Smooth muscle cell (in vitro differentiated cells): Measurements from ENCODE around the gene ZNF391. TPM values are rescaled to one million over a fixed set of nuclear protein-coding genes. Genes with fewer than 3 reads are reported as not detected.

ENCODE experiments used
- DNase-seq: peaks from one replicate; lab custom pipeline; 2025; ENCODE audit not compliant: unreplicated experiment; lab: John Stamatoyannopoulos, UW
- H2AFZ ChIP-seq: fragments of 200-600 bp; sonication (generic); 2 replicates; pipeline ENCODE4 v1.6.0; 2016; ENCODE audit warnings: antibody characterized with exemption, low read depth, mild to moderate bottlenecking
- H3F3A ChIP-seq: fragments of 200-600 bp; sonication (generic); 2 replicates; pipeline ENCODE4 v1.6.0; 2017; ENCODE audit warnings: antibody characterized with exemption, low read depth
- H3K27ac ChIP-seq: fragments of 200-600 bp; sonication (generic); 2 replicates; pipeline ENCODE4 v1.5.1; 2016; ENCODE audit warnings: low read depth, mild to moderate bottlenecking
- H3K27me3 ChIP-seq: fragments of 200-600 bp; sonication (generic); 2 replicates; pipeline ENCODE4 v1.6.1; 2016; ENCODE audit warnings: low read depth, mild to moderate bottlenecking
- H3K36me3 ChIP-seq: fragments of 200-600 bp; sonication (generic); 2 replicates; pipeline ENCODE4 v1.5.1; 2016; ENCODE audit warnings: low read depth
- H3K4me1 ChIP-seq: fragments of 200-600 bp; sonication (generic); 2 replicates; pipeline ENCODE4 v1.5.1; 2016; ENCODE audit warnings: low read depth
- H3K4me2 ChIP-seq: fragments of 200-600 bp; sonication (generic); 2 replicates; pipeline ENCODE4 v1.6.0; 2016; ENCODE audit warnings: mild to moderate bottlenecking
- H3K4me3 ChIP-seq: fragments of 200-600 bp; sonication (generic); 2 replicates; pipeline ENCODE4 v1.5.1; 2016; ENCODE audit warnings: mild to moderate bottlenecking
- H3K79me2 ChIP-seq: fragments of 200-600 bp; sonication (generic); 2 replicates; pipeline ENCODE4 v1.6.0; 2016; ENCODE audit warnings: low read depth, mild to moderate bottlenecking
- H3K9ac ChIP-seq: fragments of 200-600 bp; sonication (generic); 2 replicates; pipeline ENCODE4 v1.6.0; 2016; ENCODE audit warnings: low read depth
- H3K9me3 ChIP-seq: fragments of 200-600 bp; sonication (generic); replicated peaks from 2 replicates; pipeline ENCODE4 v1.5.1; 2016; ENCODE audit warnings: low read depth
- H4K20me1 ChIP-seq: fragments of 200-600 bp; sonication (generic); 2 replicates; pipeline ENCODE4 v1.6.0; 2016; ENCODE audit warnings: low read depth
- WGBS: methylation state at CpG from one replicate; pipeline ENCODE4 v1.1.7; 2016; ENCODE audit warnings: low lambda C conversion rate; 5-methylcytosine and 5-hydroxymethylcytosine counted together
- polyA plus RNA-seq: library from polyadenylated mRNA; unstranded; fragments of >200 nt; fragmentation: Nextera tagmentation; extraction: Ambion mirVana; gene quantifications from 2 replicates; pipeline ENCODE4 v1.2.1, GENCODE V29; 2016
- small RNA-seq: library from RNA; depleted of rRNA; stranded (forward); fragments of <200 nt; gene quantifications from one replicate; pipeline ENCODE3, GENCODE V24; 2014
- total RNA-seq: library from RNA; depleted of rRNA; stranded (reverse); fragments of >200 nt; gene quantifications from 2 replicates; pipeline ENCODE4 v1.2.3, GENCODE V29; 2014
- TF ChIP-seq, protein P1 (sequence below): fragments of 200-600 bp; sonication (generic); IDR thresholded peaks from 2 replicates; pipeline ENCODE4 v1.5.1; 2017; ENCODE audit warnings: borderline replicate concordance, mild to moderate bottlenecking, antibody characterized with exemption; ENCODE audit not compliant: insufficient read depth, poor library complexity, severe bottlenecking

The ZNF391 gene
- total and polyA plus RNA-seq, 2 experiments from 2014 or later = 6.4 to 8.2 TPM

DNA sequence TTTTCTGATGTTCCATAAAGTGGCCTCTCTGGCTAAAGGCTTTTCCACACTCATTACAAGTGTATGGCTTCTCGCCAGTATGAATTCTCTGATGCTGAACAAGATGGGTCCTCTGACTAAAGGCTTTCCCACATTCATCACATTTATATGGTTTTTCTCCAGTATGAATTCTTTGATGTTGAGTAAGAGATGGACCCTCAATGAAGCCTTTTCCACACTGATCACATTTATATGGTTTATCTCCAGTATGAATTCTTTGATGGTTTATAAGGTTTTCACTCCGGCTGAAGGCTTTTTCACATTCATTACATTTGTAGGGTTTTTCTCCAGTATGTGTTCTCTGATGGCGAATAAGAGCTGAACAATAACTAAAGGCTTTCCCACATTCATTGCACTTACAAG, 63.9 kb downstream of the ZNF391 start:
- TF ChIP-seq, protein P1, sequence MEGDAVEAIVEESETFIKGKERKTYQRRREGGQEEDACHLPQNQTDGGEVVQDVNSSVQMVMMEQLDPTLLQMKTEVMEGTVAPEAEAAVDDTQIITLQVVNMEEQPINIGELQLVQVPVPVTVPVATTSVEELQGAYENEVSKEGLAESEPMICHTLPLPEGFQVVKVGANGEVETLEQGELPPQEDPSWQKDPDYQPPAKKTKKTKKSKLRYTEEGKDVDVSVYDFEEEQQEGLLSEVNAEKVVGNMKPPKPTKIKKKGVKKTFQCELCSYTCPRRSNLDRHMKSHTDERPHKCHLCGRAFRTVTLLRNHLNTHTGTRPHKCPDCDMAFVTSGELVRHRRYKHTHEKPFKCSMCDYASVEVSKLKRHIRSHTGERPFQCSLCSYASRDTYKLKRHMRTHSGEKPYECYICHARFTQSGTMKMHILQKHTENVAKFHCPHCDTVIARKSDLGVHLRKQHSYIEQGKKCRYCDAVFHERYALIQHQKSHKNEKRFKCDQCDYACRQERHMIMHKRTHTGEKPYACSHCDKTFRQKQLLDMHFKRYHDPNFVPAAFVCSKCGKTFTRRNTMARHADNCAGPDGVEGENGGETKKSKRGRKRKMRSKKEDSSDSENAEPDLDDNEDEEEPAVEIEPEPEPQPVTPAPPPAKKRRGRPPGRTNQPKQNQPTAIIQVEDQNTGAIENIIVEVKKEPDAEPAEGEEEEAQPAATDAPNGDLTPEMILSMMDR = no peak
- Histone ChIP-seq H3K4me2 (no peak overlapping the region), H3K27ac (no peak overlapping the region), H3K4me1 (no peaks in the 10 kb centered on the region), H4K20me1 (no peaks in the 10 kb centered on the region), H2AFZ (no peak overlapping the region), H3K36me3 (peaks cover 100% of the 10 kb centered on the region), H3K79me2 (no peaks in the 10 kb centered on the region), H3K4me3 (no peak overlapping the region), H3K9ac (no peak overlapping the region), H3K27me3 (no peaks in the 10 kb centered on the region), H3F3A (no peaks in the 10 kb centered on the region), H3K9me3 (peaks cover 96% of the 10 kb centered on the region)
- 95% methylated on average over 3 of the region's 3 CpGs for WGBS
- no peak for DNase-seq

Small RNA genes lying within 50 kb of the gene (small RNA-seq; reads per million reads assigned to genes)
- gene MCFD2P1 = 0.13 reads per million

Other genes starting within 250 kb of the ZNF391 start
- gene PRSS16, start 141.1 kb upstream of the ZNF391 start, total RNA-seq = 3.3 and 7.6 TPM in 2 replicates
- 2.8 and 5.7 TPM in 2 replicates for gene PRSS16, start 141.1 kb upstream of the ZNF391 start, polyA plus RNA-seq
- not detected in 2 replicates for gene POM121L2, start 76.5 kb upstream of the ZNF391 start, total RNA-seq
- gene POM121L2, start 76.5 kb upstream of the ZNF391 start, polyA plus RNA-seq = not detected in 2 replicates
- gene ZNF184, start 84.3 kb downstream of the ZNF391 start, total RNA-seq = 9.9 and 19.5 TPM in 2 replicates
- 6.6 and 7.8 TPM in 2 replicates for gene ZNF184, start 84.3 kb downstream of the ZNF391 start, polyA plus RNA-seq